ENCODE measurements around the gene SLC37A4. TPM values are rescaled to one million over a fixed set of nuclear protein-coding genes. Genes with fewer than 3 reads are reported as not detected.

Gene SLC37A4
- total and polyA plus RNA-seq, 2 of the 13 experiments (the other 11 are each of a cell fraction or from before 2014, with no cell fraction given) = 43.0 to 56.1 TPM

GRCh38 chr11:119030329-119031047, at the start of gene SLC37A4 (continued):
- TF ChIP-seq KDM3A (CRISPR knock-in tag; IDR thresholded peaks at IDR 0.05; ENCODE audit: low read depth) = peak; percentile 75; the same call in 1 of the 2 replicates
- 0 out of 2 replicates have a peak, but pooled peaks have one; percentile 34 for TF ChIP-seq SMAD1 (CRISPR knock-in tag; IDR thresholded peaks at IDR 0.05; ENCODE audit: borderline replicate concordance, low read depth)
- peak; percentile 96 for TF ChIP-seq ZNF747 (CRISPR knock-in tag; IDR thresholded peaks at IDR 0.05; ENCODE audit: borderline replicate concordance)
- TF ChIP-seq ATF6 (CRISPR knock-in tag; conservative IDR thresholded peaks at IDR 0.05) = peak; percentile 89; the same call in 1 of the 2 replicates
- no peak for TF ChIP-seq JUN (CRISPR knock-in tag; IDR thresholded peaks at IDR 0.05)
- peak; percentile 31; the same call in 1 of the 2 replicates for TF ChIP-seq ZNF281 (CRISPR knock-in tag; IDR thresholded peaks at IDR 0.05; ENCODE audit: borderline replicate concordance)
- no peak for TF ChIP-seq HNF4G (IDR thresholded peaks at IDR 0.05; ENCODE audit: borderline replicate concordance, low read depth, low read length)
- TF ChIP-seq HNF4G (CRISPR knock-in tag; IDR thresholded peaks at IDR 0.05; ENCODE audit: borderline replicate concordance, low read depth) = no peak; the same call in 1 of the 2 replicates
- TF ChIP-seq ARNT2 (CRISPR knock-in tag; IDR thresholded peaks at IDR 0.05; ENCODE audit: low read depth) = peak; percentile 96
- no peak for TF ChIP-seq ZNF737 (CRISPR knock-in tag; IDR thresholded peaks at IDR 0.05; ENCODE audit: borderline replicate concordance)
- TF ChIP-seq ZNF414 (CRISPR knock-in tag; IDR thresholded peaks at IDR 0.05) = no peak
- no peak for TF ChIP-seq ZNF775 (CRISPR knock-in tag; IDR thresholded peaks at IDR 0.05; ENCODE audit: borderline replicate concordance)
- peak; percentile 47; the same call in 1 of the 2 replicates for TF ChIP-seq SSRP1 (CRISPR knock-in tag; IDR thresholded peaks at IDR 0.05)
- no peak for TF ChIP-seq E2F5 (CRISPR knock-in tag; conservative IDR thresholded peaks at IDR 0.05)
- 0 out of 2 replicates have a peak, but pooled peaks have one; percentile 9 for TF ChIP-seq KLF13 (CRISPR knock-in tag; IDR thresholded peaks at IDR 0.05)
- no peak for TF ChIP-seq ZFP41 (CRISPR knock-in tag; IDR thresholded peaks at IDR 0.05; ENCODE audit: borderline replicate concordance)
- no peak for TF ChIP-seq ZNF839 (CRISPR knock-in tag; IDR thresholded peaks at IDR 0.05; ENCODE audit: borderline replicate concordance)
- TF ChIP-seq ZBTB7A (CRISPR knock-in tag; IDR thresholded peaks at IDR 0.05) = peak; percentile 73
- peak in 1 of 2 experiments; percentile 68; a peak in 1 of 4 replicates for TF ChIP-seq ATF4 (CRISPR knock-in tag; IDR thresholded peaks at IDR 0.05)
- TF ChIP-seq ZNF780A (CRISPR knock-in tag; IDR thresholded peaks at IDR 0.05) = no peak

Measured in HepG2 (cell line).